GM23338 (cell line): ENCODE data around the gene UBE2E2. TPM values are rescaled to one million over a fixed set of nuclear protein-coding genes. Genes with fewer than 3 reads are reported as not detected.

Experiments used
- ATAC-seq: fragments of 200-7000 bp; cut with Tn5 transposase; 3 replicates; pipeline ENCODE4 v1.9.1; 2020
- DNase-seq: peaks from one replicate; pipeline ENCODE4 v3.0.0-alpha.2; 2015; ENCODE audit warnings: low spot score
- H2AFZ ChIP-seq: fragments of 200-600 bp; sonication (generic); 2 replicates; pipeline ENCODE4 v1.8.0; 2016; ENCODE audit warnings: antibody characterized with exemption, mild to moderate bottlenecking, moderate library complexity
- H3F3A ChIP-seq: fragments of 200-600 bp; sonication (generic); replicated peaks from 2 replicates; pipeline ENCODE4 v1.8.0; 2017; ENCODE audit warnings: antibody characterized with exemption, mixed run types, low read depth
- H3K27ac ChIP-seq: fragments of 200-600 bp; sonication (generic); 2 replicates; pipeline ENCODE4 v1.6.1; 2016; ENCODE audit warnings: low read depth
- H3K27me3 ChIP-seq: fragments of 200-600 bp; sonication (generic); 2 replicates; pipeline ENCODE4 v1.8.0; 2016; ENCODE audit warnings: mild to moderate bottlenecking, mixed run types, moderate library complexity; ENCODE audit not compliant: insufficient read depth
- H3K36me3 ChIP-seq: fragments of 200-600 bp; sonication (generic); 2 replicates; pipeline ENCODE4 v1.8.0; 2016; ENCODE audit warnings: mild to moderate bottlenecking; ENCODE audit not compliant: insufficient read depth
- H3K4me1 ChIP-seq: fragments of 200-600 bp; sonication (generic); 2 replicates; pipeline ENCODE4 v1.8.0; 2016; ENCODE audit warnings: mild to moderate bottlenecking, moderate library complexity; ENCODE audit not compliant: insufficient read depth
- H3K4me2 ChIP-seq: fragments of 200-600 bp; sonication (generic); 2 replicates; pipeline ENCODE4 v1.7.1; 2017; ENCODE audit warnings: mixed run types
- H3K4me3 ChIP-seq: fragments of 200-600 bp; sonication (generic); 2 replicates; pipeline ENCODE4 v1.6.1; 2016; ENCODE audit warnings: mixed run types
- H3K79me2 ChIP-seq: fragments of 200-600 bp; sonication (generic); replicated peaks from 2 replicates; pipeline ENCODE4 v1.8.0; 2017; ENCODE audit warnings: mild to moderate bottlenecking; ENCODE audit not compliant: insufficient read depth
- H3K9me2 ChIP-seq: fragments of 200-600 bp; sonication (generic); 2 replicates; pipeline ENCODE4 v1.8.0; 2017; ENCODE audit not compliant: insufficient read depth
- H4K20me1 ChIP-seq: fragments of 200-600 bp; sonication (generic); replicated peaks from 2 replicates; pipeline ENCODE4 v1.8.0; 2017; ENCODE audit warnings: mild to moderate bottlenecking; ENCODE audit not compliant: insufficient read depth
- H3K27ac Mint-ChIP-seq: 2 replicates; pipeline ENCODE4 v1.8.0; 2020; ENCODE audit warnings: inconsistent platforms, mild to moderate bottlenecking, moderate library complexity, mixed read lengths
- H3K27me3 Mint-ChIP-seq: 3 replicates; pipeline ENCODE4 v1.8.0; 2022; ENCODE audit warnings: low read depth, mild to moderate bottlenecking, moderate library complexity, mixed read lengths, inconsistent platforms; ENCODE audit not compliant: insufficient read depth, poor library complexity
- H3K36me3 Mint-ChIP-seq: 3 replicates; pipeline ENCODE4 v1.8.0; 2021; ENCODE audit warnings: low read depth, mild to moderate bottlenecking, inconsistent platforms, moderate library complexity, mixed read lengths
- H3K4me1 Mint-ChIP-seq: 3 replicates; pipeline ENCODE4 v1.8.0; 2020; ENCODE audit warnings: mild to moderate bottlenecking, inconsistent platforms, mixed read lengths
- H3K4me3 Mint-ChIP-seq: 3 replicates; pipeline ENCODE4 v1.8.0; 2021; ENCODE audit warnings: moderate library complexity, mild to moderate bottlenecking, inconsistent platforms, mixed read lengths
- H3K9me3 Mint-ChIP-seq: 3 replicates; pipeline ENCODE4 v1.8.0; 2020; ENCODE audit warnings: moderate library complexity, mild to moderate bottlenecking, inconsistent platforms, mixed read lengths
- CREB1 ChIP-seq: fragments of 250-450 bp; sonication (Bioruptor Pico); IDR thresholded peaks from 2 replicates; pipeline ENCODE4 v1.5.0; 2020; ENCODE audit warnings: low read depth, mild to moderate bottlenecking, moderate library complexity
- EZH2 ChIP-seq: fragments of 200-600 bp; sonication (generic); IDR thresholded peaks from one replicate; pipeline ENCODE4 v1.8.0; 2017; ENCODE audit warnings: antibody characterized with exemption, mild to moderate bottlenecking, low read depth; ENCODE audit not compliant: unreplicated experiment
- EZH2phosphoT487 ChIP-seq: fragments of 200-600 bp; sonication (generic); IDR thresholded peaks from one replicate; pipeline ENCODE4 v1.8.1; 2018; ENCODE audit warnings: antibody characterized with exemption; ENCODE audit not compliant: unreplicated experiment
- JUNB ChIP-seq: IDR thresholded peaks from one replicate; pipeline ENCODE4 v1.6.1; 2016; ENCODE audit warnings: antibody characterized with exemption; ENCODE audit not compliant: unreplicated experiment
- NANOG ChIP-seq: IDR thresholded peaks from 2 replicates; pipeline ENCODE4 v1.6.1; 2016; ENCODE audit warnings: antibody characterized with exemption, borderline replicate concordance
- POLR2AphosphoS5 ChIP-seq: IDR thresholded peaks from 2 replicates; pipeline ENCODE4 v1.6.1; 2016; ENCODE audit warnings: antibody characterized with exemption, low read depth
- ZNF331 ChIP-seq: fragments of 250-450 bp; sonication (Bioruptor Pico); IDR thresholded peaks from 2 replicates; pipeline ENCODE4 v1.5.0; 2020; ENCODE audit warnings: low read depth, mild to moderate bottlenecking, moderate library complexity
- polyA plus RNA-seq: library from polyadenylated mRNA; unstranded; fragments of >200 nt; fragmentation: Nextera tagmentation; extraction: Ambion mirVana; gene quantifications from 2 replicates; pipeline ENCODE4 v1.2.1, GENCODE V29; 2016
- total RNA-seq: library from RNA; depleted of rRNA; stranded (reverse); fragments of >200 nt; shearing (Covaris generic); gene quantifications from 2 replicates; pipeline ENCODE4 v1.2.3, GENCODE V29; 2014
- TF ChIP-seq, protein P1 (sequence below): fragments of 250-450 bp; sonication (Bioruptor Pico); IDR thresholded peaks from 2 replicates; pipeline ENCODE4 v1.5.0; 2020; ENCODE audit warnings: mild to moderate bottlenecking, moderate library complexity
- TF ChIP-seq, protein P2 (sequence below): IDR thresholded peaks from one replicate; pipeline ENCODE4 v1.6.1; 2018; ENCODE audit warnings: antibody characterized with exemption; ENCODE audit not compliant: unreplicated experiment

Gene UBE2E2
- total and polyA plus RNA-seq, 2 experiments from 2014 or later, result 86.9 to 169 TPM

DNA sequence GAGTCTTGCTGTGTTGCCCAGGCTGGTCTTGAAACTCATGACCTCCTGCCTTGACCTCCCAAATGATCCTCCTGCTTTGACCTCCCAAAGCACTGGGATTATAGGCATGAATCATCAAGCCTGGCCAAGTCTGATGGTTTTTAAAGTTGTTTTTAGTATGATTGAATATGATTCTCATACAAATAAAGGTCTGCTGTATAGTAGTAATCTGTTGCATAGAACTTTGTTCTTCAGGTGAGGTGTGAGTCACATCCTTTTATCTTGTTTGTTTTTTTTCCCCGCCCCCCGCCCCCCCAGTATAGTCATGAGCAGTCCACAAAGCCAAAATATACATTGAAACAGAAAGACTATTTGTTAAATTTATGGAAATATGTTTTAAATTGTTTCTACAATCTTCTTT lies 39.0 kb downstream of the UBE2E2 start:
- H3K27me3 ChIP-seq, result no peaks in the 10 kb centered on the region
- H2AFZ ChIP-seq, result no peak overlapping the region
- TF ChIP-seq, protein P1, sequence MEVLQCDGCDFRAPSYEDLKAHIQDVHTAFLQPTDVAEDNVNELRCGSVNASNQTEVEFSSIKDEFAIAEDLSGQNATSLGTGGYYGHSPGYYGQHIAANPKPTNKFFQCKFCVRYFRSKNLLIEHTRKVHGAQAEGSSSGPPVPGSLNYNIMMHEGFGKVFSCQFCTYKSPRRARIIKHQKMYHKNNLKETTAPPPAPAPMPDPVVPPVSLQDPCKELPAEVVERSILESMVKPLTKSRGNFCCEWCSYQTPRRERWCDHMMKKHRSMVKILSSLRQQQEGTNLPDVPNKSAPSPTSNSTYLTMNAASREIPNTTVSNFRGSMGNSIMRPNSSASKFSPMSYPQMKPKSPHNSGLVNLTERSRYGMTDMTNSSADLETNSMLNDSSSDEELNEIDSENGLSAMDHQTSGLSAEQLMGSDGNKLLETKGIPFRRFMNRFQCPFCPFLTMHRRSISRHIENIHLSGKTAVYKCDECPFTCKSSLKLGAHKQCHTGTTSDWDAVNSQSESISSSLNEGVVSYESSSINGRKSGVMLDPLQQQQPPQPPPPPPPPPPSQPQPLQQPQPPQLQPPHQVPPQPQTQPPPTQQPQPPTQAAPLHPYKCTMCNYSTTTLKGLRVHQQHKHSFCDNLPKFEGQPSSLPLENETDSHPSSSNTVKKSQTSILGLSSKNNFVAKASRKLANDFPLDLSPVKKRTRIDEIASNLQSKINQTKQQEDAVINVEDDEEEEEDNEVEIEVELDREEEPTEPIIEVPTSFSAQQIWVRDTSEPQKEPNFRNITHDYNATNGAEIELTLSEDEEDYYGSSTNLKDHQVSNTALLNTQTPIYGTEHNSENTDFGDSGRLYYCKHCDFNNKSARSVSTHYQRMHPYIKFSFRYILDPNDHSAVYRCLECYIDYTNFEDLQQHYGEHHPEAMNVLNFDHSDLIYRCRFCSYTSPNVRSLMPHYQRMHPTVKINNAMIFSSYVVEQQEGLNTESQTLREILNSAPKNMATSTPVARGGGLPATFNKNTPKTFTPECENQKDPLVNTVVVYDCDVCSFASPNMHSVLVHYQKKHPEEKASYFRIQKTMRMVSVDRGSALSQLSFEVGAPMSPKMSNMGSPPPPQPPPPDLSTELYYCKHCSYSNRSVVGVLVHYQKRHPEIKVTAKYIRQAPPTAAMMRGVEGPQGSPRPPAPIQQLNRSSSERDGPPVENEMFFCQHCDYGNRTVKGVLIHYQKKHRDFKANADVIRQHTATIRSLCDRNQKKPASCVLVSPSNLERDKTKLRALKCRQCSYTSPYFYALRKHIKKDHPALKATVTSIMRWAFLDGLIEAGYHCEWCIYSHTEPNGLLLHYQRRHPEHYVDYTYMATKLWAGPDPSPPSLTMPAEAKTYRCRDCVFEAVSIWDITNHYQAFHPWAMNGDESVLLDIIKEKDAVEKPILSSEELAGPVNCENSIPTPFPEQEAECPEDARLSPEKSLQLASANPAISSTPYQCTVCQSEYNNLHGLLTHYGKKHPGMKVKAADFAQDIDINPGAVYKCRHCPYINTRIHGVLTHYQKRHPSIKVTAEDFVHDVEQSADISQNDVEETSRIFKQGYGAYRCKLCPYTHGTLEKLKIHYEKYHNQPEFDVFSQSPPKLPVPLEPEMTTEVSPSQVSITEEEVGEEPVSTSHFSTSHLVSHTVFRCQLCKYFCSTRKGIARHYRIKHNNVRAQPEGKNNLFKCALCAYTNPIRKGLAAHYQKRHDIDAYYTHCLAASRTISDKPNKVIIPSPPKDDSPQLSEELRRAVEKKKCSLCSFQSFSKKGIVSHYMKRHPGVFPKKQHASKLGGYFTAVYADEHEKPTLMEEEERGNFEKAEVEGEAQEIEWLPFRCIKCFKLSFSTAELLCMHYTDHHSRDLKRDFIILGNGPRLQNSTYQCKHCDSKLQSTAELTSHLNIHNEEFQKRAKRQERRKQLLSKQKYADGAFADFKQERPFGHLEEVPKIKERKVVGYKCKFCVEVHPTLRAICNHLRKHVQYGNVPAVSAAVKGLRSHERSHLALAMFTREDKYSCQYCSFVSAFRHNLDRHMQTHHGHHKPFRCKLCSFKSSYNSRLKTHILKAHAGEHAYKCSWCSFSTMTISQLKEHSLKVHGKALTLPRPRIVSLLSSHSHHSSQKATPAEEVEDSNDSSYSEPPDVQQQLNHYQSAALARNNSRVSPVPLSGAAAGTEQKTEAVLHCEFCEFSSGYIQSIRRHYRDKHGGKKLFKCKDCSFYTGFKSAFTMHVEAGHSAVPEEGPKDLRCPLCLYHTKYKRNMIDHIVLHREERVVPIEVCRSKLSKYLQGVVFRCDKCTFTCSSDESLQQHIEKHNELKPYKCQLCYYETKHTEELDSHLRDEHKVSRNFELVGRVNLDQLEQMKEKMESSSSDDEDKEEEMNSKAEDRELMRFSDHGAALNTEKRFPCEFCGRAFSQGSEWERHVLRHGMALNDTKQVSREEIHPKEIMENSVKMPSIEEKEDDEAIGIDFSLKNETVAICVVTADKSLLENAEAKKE (CRISPR knock-in tag), result no peak
- no peak for TF ChIP-seq EZH2
- no peak for TF ChIP-seq CREB1 (CRISPR knock-in tag)
- TF ChIP-seq, protein P2, sequence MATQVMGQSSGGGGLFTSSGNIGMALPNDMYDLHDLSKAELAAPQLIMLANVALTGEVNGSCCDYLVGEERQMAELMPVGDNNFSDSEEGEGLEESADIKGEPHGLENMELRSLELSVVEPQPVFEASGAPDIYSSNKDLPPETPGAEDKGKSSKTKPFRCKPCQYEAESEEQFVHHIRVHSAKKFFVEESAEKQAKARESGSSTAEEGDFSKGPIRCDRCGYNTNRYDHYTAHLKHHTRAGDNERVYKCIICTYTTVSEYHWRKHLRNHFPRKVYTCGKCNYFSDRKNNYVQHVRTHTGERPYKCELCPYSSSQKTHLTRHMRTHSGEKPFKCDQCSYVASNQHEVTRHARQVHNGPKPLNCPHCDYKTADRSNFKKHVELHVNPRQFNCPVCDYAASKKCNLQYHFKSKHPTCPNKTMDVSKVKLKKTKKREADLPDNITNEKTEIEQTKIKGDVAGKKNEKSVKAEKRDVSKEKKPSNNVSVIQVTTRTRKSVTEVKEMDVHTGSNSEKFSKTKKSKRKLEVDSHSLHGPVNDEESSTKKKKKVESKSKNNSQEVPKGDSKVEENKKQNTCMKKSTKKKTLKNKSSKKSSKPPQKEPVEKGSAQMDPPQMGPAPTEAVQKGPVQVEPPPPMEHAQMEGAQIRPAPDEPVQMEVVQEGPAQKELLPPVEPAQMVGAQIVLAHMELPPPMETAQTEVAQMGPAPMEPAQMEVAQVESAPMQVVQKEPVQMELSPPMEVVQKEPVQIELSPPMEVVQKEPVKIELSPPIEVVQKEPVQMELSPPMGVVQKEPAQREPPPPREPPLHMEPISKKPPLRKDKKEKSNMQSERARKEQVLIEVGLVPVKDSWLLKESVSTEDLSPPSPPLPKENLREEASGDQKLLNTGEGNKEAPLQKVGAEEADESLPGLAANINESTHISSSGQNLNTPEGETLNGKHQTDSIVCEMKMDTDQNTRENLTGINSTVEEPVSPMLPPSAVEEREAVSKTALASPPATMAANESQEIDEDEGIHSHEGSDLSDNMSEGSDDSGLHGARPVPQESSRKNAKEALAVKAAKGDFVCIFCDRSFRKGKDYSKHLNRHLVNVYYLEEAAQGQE, result no peak
- TF ChIP-seq EZH2phosphoT487, result no peak
- TF ChIP-seq ZNF331 (CRISPR knock-in tag), result no peak
- TF ChIP-seq POLR2AphosphoS5, result no peak
- TF ChIP-seq JUNB, result no peak
- no peak for TF ChIP-seq NANOG
- ATAC-seq (no peak), DNase-seq (no peak)
- peaks cover 92% of the 10 kb centered on the region for H3K79me2 ChIP-seq
- H4K20me1 ChIP-seq, result peaks cover 6% of the 10 kb centered on the region; the same call in 1 of the 2 replicates
- H3K9me2 ChIP-seq, result no peaks in the 10 kb centered on the region
- no peaks in the 10 kb centered on the region for H3K9me3 Mint-ChIP-seq
- H3F3A ChIP-seq, result no peaks in the 10 kb centered on the region
- H3K4me1 ChIP-seq, result peaks cover 34% of the 10 kb centered on the region
- H3K4me3 ChIP-seq, result no peak overlapping the region
- H3K4me3 Mint-ChIP-seq, result no peak overlapping the region
- H3K4me2 ChIP-seq, result no peak overlapping the region
- H3K36me3 ChIP-seq, result no peaks in the 10 kb centered on the region
- no peaks in the 10 kb centered on the region for H3K27me3 Mint-ChIP-seq
- H3K36me3 Mint-ChIP-seq, result no peaks in the 10 kb centered on the region
- no peak overlapping the region for H3K27ac ChIP-seq
- H3K27ac Mint-ChIP-seq, result no peak overlapping the region
- peaks cover 26% of the 10 kb centered on the region for H3K4me1 Mint-ChIP-seq
